ENCODE results near the gene GPX6.

- TF ChIP-seq CTCF (tag by site-specific recombination; IDR thresholded peaks at IDR 0.05) (no peak), ZNF549 (tag by site-specific recombination; IDR thresholded peaks at IDR 0.05) (no peak), ZSCAN16 (tag by site-specific recombination; IDR thresholded peaks at IDR 0.05) (no peak), PRDM1 (tag by site-specific recombination; IDR thresholded peaks at IDR 0.05) (no peak), ZNF610 (tag by site-specific recombination; IDR thresholded peaks at IDR 0.05; ENCODE audit: borderline replicate concordance) (no peak), OVOL3 (tag by site-specific recombination; IDR thresholded peaks at IDR 0.05) (no peak), ZNF670 (tag by site-specific recombination; IDR thresholded peaks at IDR 0.05; ENCODE audit: low read depth) (no peak), ZNF239 (tag by site-specific recombination; IDR thresholded peaks at IDR 0.05) (no peak)
These were observed 57.0 kb downstream of the GPX6 start for GRCh38 chr6:28458568-28458967.
